C4-2B (cell line): ENCODE data around the gene CA10.

Source experiments
- ZFX ChIP-seq: fragments of 450-650 bp; IDR thresholded peaks from 2 replicates; pipeline ENCODE4 v1.6.1; 2017
- TF ChIP-seq, protein P1 (sequence below): fragments of 450-650 bp; conservative IDR thresholded peaks from 2 replicates; pipeline ENCODE4 v1.5.1; 2017; ENCODE audit warnings: mild to moderate bottlenecking

DNA sequence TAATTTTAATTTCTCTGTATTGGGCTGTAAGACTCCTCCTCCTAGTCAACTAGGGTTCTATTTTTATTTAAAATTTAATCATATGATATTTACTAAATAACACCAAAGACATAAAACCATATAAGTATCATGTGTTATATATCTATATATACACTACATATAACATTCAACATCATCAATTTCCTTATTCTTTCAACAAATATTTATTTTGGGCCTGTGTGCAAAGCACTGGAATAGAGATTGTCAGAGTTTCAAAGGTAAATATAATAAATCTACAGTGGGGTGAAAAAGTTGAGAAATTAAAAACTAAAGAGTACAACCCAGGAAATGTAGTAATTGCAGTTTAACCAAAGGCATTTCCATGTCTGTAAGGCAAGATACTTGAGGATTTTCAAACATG, 364.0 kb downstream of the CA10 start:
- TF ChIP-seq, protein P1, sequence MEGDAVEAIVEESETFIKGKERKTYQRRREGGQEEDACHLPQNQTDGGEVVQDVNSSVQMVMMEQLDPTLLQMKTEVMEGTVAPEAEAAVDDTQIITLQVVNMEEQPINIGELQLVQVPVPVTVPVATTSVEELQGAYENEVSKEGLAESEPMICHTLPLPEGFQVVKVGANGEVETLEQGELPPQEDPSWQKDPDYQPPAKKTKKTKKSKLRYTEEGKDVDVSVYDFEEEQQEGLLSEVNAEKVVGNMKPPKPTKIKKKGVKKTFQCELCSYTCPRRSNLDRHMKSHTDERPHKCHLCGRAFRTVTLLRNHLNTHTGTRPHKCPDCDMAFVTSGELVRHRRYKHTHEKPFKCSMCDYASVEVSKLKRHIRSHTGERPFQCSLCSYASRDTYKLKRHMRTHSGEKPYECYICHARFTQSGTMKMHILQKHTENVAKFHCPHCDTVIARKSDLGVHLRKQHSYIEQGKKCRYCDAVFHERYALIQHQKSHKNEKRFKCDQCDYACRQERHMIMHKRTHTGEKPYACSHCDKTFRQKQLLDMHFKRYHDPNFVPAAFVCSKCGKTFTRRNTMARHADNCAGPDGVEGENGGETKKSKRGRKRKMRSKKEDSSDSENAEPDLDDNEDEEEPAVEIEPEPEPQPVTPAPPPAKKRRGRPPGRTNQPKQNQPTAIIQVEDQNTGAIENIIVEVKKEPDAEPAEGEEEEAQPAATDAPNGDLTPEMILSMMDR: no peak
- no peak for TF ChIP-seq ZFX
